SJCRH30 (cell line): Measurements from ENCODE around the gene PRSS1. TPM values are rescaled to one million over a fixed set of nuclear protein-coding genes. Genes with fewer than 3 reads are reported as not detected.
"Not testable (repeated sequence)": the region's sequence is repeated elsewhere in the genome, so short reads cannot be mapped to it uniquely, and the experiment has no call there.

Experiments used
- DNase-seq, 2 experiments: peaks; one replicate each; pipeline ENCODE4 v3.0.0-alpha.2; 2015 to 2020
- H3K27ac ChIP-seq: fragments of 250-450 bp; sonication (Bioruptor Pico); 2 replicates; pipeline ENCODE4 v1.5.1; 2020; ENCODE audit warnings: mild to moderate bottlenecking, moderate library complexity
- H3K27me3 ChIP-seq: fragments of 250-450 bp; sonication (Bioruptor Pico); 2 replicates; pipeline ENCODE4 v1.5.1; 2020; ENCODE audit warnings: mild to moderate bottlenecking, moderate library complexity
- H3K36me3 ChIP-seq: fragments of 250-450 bp; sonication (Bioruptor Pico); 2 replicates; pipeline ENCODE4 v1.5.1; 2020; ENCODE audit warnings: mild to moderate bottlenecking, moderate library complexity
- H3K4me1 ChIP-seq: fragments of 250-450 bp; sonication (Bioruptor Pico); 2 replicates; pipeline ENCODE4 v1.5.1; 2020; ENCODE audit warnings: mild to moderate bottlenecking, moderate library complexity
- H3K4me3 ChIP-seq: fragments of 250-450 bp; sonication (Bioruptor Pico); 2 replicates; pipeline ENCODE4 v1.5.1; 2020; ENCODE audit warnings: mild to moderate bottlenecking, moderate library complexity
- H3K9me3 ChIP-seq: fragments of 250-450 bp; sonication (Bioruptor Pico); replicated peaks from 2 replicates; pipeline ENCODE4 v1.5.1; 2020; ENCODE audit warnings: mild to moderate bottlenecking, moderate library complexity
- total RNA-seq: library from RNA; depleted of rRNA; stranded (reverse); fragments of >200 nt; shearing (Covaris generic); gene quantifications from 2 replicates; pipeline ENCODE4 v1.2.3, GENCODE V29; 2014

PRSS1 gene
- total RNA-seq, 1 experiment from 2014 or later: not detected

GRCh38 chr7:142754681-142755575, 5.7 kb downstream of the PRSS1 start:
- Histone ChIP-seq H3K36me3 (no peaks in the 10 kb centered on the region), H3K9me3 (no peaks in the 10 kb centered on the region), H3K27ac (no peak overlapping the region), H3K4me1 (no peaks in the 10 kb centered on the region), H3K4me3 (no peak overlapping the region), H3K27me3 (no peaks in the 10 kb centered on the region)
- no peak for DNase-seq

- H3K4me1 ChIP-seq, DNase-seq, H3K27me3 ChIP-seq, H3K36me3 ChIP-seq, H3K27ac ChIP-seq, H3K9me3 ChIP-seq, H3K4me3 ChIP-seq: not testable (repeated sequence)
Measured at GRCh38 chr7:142758312-142758711, 9.0 kb downstream of the PRSS1 start.

DNA sequence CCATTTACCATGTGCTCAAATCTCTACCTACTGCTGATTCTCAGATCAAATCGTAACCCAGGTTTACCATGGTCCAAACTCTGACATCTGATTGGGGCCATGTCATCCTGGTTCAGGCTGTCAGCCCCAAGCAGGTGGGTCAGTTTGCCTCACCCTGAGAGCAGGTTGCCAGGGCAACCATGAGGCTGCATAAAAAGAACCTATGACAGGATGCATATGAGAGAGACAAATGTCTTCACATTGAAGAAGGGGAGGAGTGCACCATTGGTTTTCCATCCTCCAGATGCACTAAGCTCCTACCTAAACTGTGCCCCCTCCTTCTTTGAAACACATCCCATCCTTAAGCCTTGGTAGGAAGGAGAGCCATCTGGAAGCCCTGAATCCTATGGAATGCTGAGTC, 10.2 kb downstream of the PRSS1 start:
- Histone ChIP-seq H3K4me3 (no peak overlapping the region), H3K9me3 (no peaks in the 10 kb centered on the region), H3K27me3 (no peaks in the 10 kb centered on the region), H3K4me1 (no peaks in the 10 kb centered on the region), H3K27ac (no peak overlapping the region), H3K36me3 (no peaks in the 10 kb centered on the region)
- DNase-seq: no peak

DNA sequence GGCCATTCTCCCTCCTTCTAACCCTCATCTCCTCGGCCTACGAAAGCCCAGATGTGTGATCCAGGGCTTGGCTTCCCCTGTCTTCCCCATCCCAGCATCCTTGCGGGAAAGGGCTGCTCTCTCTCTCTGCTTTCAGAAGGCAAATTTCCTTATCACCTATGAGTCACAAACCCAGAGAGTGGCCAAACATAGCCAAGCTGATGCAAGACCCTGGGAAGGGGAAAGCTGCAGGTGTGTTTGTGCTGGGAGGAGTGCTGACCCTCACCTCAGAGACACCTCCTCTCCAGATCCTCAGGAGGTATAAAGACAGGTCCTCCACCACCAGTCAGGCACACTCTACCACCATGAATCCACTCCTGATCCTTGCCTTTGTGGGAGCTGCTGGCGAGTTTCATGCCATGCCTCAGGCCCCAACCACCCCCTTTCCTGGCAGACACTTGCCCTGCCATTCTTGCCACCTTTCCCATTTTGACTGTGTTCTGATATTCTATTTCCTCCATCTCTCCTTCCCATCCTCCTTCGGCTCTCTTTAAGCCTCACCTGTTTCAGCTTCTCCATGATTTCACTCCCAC, 10.9 kb downstream of the PRSS1 start:
- Histone ChIP-seq H3K9me3 (no peaks in the 10 kb centered on the region), H3K4me3 (no peak overlapping the region), H3K4me1 (no peaks in the 10 kb centered on the region), H3K27me3 (no peaks in the 10 kb centered on the region), H3K27ac (no peak overlapping the region), H3K36me3 (no peaks in the 10 kb centered on the region)
- no peak for DNase-seq

- H3K4me3 ChIP-seq, H3K27ac ChIP-seq, H3K27me3 ChIP-seq, H3K4me1 ChIP-seq, H3K9me3 ChIP-seq, H3K36me3 ChIP-seq, DNase-seq: not testable (repeated sequence)
Measured at GRCh38 chr7:142761606-142762005, 12.3 kb downstream of the PRSS1 start.

GRCh38 chr7:142762104-142762503, 12.8 kb downstream of the PRSS1 start:
- DNase-seq: no peak
- Histone ChIP-seq H3K27me3 (no peaks in the 10 kb centered on the region), H3K4me1 (no peaks in the 10 kb centered on the region), H3K27ac (no peak overlapping the region), H3K36me3 (no peaks in the 10 kb centered on the region), H3K4me3 (no peak overlapping the region), H3K9me3 (no peaks in the 10 kb centered on the region)

DNA sequence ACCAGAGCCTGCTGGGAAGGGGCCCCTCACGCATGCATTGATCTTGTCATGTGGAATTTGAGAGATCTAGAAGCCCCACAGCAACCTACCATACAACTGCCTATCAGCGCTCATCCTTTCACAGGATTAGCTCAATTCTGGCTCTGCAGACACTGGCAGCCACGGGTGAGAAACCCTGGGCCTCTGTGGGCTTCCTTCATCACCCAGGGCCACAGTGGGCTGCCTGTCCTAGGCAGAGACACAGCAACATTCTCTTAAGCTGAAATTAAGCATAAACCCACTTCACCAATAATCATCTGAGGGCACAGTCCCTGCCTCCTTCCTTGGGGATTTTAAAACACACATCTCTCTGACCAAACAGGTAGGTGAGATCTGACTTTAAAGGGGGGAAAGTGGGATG, 18.2 kb downstream of the PRSS1 start:
- no peak overlapping the region for H3K27ac ChIP-seq
- no peak overlapping the region for H3K4me3 ChIP-seq
- no peak for DNase-seq
- no peaks in the 10 kb centered on the region for H3K4me1 ChIP-seq
- no peaks in the 10 kb centered on the region for H3K36me3 ChIP-seq
- H3K27me3 ChIP-seq: peaks cover 6% of the 10 kb centered on the region
- H3K9me3 ChIP-seq: no peaks in the 10 kb centered on the region

DNA sequence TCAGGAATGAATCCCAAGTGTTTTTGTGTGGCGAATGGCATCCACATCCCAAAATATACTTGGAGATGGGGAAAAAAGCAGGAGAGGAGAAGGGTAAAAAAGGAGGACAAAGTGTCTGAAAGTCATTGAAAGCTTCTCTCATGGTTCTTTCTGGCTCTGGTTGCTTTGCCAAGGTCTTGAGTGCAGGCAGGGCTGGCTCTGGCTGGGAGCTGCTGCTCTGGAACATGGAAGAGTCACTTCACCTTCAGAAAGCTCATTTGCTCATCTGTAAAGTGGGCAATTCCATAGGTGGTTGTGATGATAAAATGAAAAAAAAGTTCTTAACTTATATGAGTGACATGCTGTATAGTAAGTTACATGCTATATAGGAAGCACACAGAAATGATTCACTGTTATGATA, 18.6 kb downstream of the PRSS1 start:
- Histone ChIP-seq H3K9me3 (no peaks in the 10 kb centered on the region), H3K36me3 (no peaks in the 10 kb centered on the region), H3K27ac (no peak overlapping the region), H3K4me3 (no peak overlapping the region), H3K4me1 (no peaks in the 10 kb centered on the region), H3K27me3 (peaks cover 6% of the 10 kb centered on the region)
- DNase-seq: no peak

DNA sequence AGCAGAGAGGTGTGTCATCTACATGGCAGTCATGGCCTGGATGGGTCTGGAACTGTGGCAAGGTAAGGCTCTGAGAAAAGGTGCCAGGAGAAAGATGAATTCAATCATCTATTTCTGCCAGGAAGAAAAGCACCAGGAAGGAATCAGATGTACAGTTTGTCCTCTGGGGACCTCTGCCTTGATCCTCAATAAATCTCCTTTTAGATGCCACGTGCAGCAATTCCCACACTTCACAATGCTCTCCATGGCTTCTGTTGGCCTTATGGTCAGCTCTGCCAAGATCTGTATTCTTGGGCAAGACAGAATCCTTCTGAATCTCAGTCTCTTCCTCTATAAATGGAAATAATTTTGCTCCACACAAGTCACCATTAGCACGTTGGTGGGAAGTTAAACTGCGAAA, 19.6 kb downstream of the PRSS1 start:
- not testable (repeated sequence) for H3K4me1 ChIP-seq, DNase-seq, H3K36me3 ChIP-seq, H3K27ac ChIP-seq, H3K27me3 ChIP-seq, H3K9me3 ChIP-seq, H3K4me3 ChIP-seq

- H3K27me3 ChIP-seq: peaks cover 6% of the 10 kb centered on the region
- no peak within 1 kb of the TSS for H3K4me3 ChIP-seq
- no peaks in the 10 kb centered on the region for H3K4me1 ChIP-seq
- no peaks in the 10 kb centered on the region for H3K9me3 ChIP-seq
- H3K27ac ChIP-seq: no peak within 1 kb of the TSS
- DNase-seq: no peak
- H3K36me3 ChIP-seq: no peaks in the 10 kb centered on the region
Measured at GRCh38 chr7:142770661-142771352, 21.5 kb downstream of the PRSS1 start, which contains the start of gene PRSS2. PRSS2 (plus strand) TSS chr7:142770970; CDS start chr7:142770983, 13 bp downstream.

DNA sequence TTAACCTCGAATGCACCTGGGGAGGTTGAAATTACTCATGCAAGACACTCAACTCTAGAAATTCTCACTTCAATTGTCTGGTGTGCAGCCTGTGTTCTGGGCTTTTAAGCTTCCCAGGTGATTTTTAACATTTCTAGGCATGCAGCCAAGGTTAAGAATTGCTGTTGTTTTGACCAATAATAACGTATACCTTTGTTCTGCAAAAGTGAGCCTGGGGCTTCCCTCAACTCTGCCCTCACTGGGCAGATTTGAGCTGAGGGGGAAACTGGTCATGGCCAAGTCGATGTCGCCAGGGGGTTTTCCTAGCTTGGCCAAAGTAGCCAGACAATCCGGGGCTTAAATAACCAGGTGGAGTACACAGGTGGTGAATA, 22.1 kb downstream of the PRSS1 start:
- Histone ChIP-seq H3K27me3 (peaks cover 6% of the 10 kb centered on the region), H3K9me3 (no peaks in the 10 kb centered on the region), H3K4me3 (no peak overlapping the region), H3K36me3 (no peaks in the 10 kb centered on the region), H3K4me1 (no peaks in the 10 kb centered on the region), H3K27ac (no peak overlapping the region)
- DNase-seq: no peak

DNA sequence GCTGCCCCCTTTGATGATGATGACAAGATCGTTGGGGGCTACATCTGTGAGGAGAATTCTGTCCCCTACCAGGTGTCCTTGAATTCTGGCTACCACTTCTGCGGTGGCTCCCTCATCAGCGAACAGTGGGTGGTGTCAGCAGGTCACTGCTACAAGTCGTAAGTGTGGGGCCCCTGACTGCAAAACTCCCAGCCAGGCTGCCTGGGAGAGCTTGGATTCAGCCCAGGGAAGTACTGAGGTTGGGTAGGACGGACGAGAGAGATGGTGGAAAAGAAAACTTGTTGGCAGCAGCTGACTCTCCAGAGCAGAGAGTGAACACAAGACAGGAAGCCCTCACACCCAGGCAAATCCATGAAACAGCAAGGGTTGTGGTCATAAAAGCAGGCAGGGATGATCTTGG, 22.8 kb downstream of the PRSS1 start:
- Histone ChIP-seq H3K27ac (no peak overlapping the region), H3K36me3 (no peaks in the 10 kb centered on the region), H3K9me3 (no peaks in the 10 kb centered on the region), H3K4me3 (no peak overlapping the region), H3K27me3 (peaks cover 6% of the 10 kb centered on the region), H3K4me1 (no peaks in the 10 kb centered on the region)
- DNase-seq: no peak

- no peaks in the 10 kb centered on the region for H3K9me3 ChIP-seq
- H3K27me3 ChIP-seq: peaks cover 6% of the 10 kb centered on the region
- no peaks in the 10 kb centered on the region for H3K4me1 ChIP-seq
Measured at GRCh38 chr7:142772673-142773072, 23.4 kb downstream of the PRSS1 start.

GRCh38 chr7:142773230-142773629, 24.0 kb downstream of the PRSS1 start:
- DNase-seq: no peak
- no peaks in the 10 kb centered on the region for H3K9me3 ChIP-seq
- no peaks in the 10 kb centered on the region for H3K36me3 ChIP-seq
- no peak overlapping the region for H3K4me3 ChIP-seq
- H3K4me1 ChIP-seq: no peaks in the 10 kb centered on the region
- no peak overlapping the region for H3K27ac ChIP-seq
- H3K27me3 ChIP-seq: peaks cover 6% of the 10 kb centered on the region

More at GRCh38 chr7:142772673-142773072, 23.4 kb downstream of the PRSS1 start:
- Histone ChIP-seq H3K27ac (no peak overlapping the region), H3K36me3 (no peaks in the 10 kb centered on the region), H3K4me3 (no peak overlapping the region)
- no peak for DNase-seq
